ENCODE results near the gene NKIRAS2. TPM values are rescaled to one million over a fixed set of nuclear protein-coding genes. Genes with fewer than 3 reads are reported as not detected.

Gene NKIRAS2
- total and polyA plus RNA-seq, 2 of the 13 experiments (the other 11 are each of a cell fraction or from before 2014, with no cell fraction given) = 27.9 to 42.0 TPM

DNA sequence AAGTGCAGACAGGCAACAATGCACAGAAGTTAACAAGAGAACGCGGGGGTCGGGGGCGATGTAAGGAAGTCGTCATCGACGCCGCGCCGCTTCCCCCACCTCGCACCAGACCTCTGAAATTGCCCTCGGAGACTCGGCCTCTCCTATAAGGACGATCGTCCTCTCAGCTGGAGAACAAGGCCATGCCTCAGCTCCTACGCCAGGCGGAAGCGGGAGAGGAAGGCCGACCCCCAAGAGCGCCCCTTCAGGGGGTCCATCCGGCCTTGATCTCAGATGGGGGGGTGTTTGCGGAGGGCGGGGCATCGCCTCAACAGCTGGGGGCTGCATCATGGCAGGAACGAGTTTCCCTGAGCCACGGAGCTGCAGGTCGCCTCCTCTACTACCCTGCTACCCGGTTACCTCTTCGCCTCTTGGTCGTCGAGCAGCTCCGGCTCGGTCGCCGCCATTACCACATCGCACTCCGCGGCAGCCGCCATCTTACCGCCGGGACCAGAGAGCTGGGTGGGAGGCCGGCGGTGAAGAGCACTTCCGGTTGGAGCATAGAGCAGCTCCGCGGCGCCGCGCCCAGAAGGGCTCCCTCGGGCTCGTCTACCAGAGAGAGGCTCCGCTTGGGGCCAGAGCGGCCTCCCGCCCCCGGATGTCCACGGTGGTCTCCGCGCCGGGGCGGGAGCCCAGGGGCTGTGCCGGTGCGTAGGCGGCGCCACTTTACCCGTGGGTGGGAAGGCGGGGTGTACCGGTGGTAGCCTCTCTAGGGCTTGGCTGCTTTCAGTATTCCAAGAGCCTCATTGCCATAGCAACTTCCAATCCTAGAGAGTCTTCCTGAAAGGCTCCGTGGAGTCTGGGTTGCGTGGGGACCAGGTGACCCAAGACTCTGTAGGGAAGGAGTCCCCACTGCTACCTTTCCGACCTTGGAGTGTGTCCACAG lies 2.7 kb upstream of the NKIRAS2 start, which contains the start of gene DNAJC7 (continued):
- TF ChIP-seq, protein P1, sequence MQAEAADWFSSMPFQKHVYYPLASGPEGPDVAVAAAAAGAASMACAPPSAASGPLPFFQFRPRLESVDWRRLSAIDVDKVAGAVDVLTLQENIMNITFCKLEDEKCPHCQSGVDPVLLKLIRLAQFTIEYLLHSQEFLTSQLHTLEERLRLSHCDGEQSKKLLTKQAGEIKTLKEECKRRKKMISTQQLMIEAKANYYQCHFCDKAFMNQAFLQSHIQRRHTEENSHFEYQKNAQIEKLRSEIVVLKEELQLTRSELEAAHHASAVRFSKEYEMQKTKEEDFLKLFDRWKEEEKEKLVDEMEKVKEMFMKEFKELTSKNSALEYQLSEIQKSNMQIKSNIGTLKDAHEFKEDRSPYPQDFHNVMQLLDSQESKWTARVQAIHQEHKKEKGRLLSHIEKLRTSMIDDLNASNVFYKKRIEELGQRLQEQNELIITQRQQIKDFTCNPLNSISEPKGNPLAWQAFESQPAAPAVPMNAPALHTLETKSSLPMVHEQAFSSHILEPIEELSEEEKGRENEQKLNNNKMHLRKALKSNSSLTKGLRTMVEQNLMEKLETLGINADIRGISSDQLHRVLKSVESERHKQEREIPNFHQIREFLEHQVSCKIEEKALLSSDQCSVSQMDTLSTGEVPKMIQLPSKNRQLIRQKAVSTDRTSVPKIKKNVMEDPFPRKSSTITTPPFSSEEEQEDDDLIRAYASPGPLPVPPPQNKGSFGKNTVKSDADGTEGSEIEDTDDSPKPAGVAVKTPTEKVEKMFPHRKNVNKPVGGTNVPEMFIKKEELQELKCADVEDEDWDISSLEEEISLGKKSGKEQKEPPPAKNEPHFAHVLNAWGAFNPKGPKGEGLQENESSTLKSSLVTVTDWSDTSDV (CRISPR knock-in tag; IDR thresholded peaks at IDR 0.05) = peak; percentile 97
- TF ChIP-seq KLF6 (CRISPR knock-in tag; IDR thresholded peaks at IDR 0.05) = peak; percentile 98
- TF ChIP-seq, protein P2, sequence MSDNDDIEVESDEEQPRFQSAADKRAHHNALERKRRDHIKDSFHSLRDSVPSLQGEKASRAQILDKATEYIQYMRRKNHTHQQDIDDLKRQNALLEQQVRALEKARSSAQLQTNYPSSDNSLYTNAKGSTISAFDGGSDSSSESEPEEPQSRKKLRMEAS (IDR thresholded peaks at IDR 0.05) = peak; percentile 82
- peak; percentile 76; the same call in 1 of the 2 replicates for TF ChIP-seq TSC22D2 (CRISPR knock-in tag; IDR thresholded peaks at IDR 0.05; ENCODE audit: borderline replicate concordance)
- TF ChIP-seq ZFYVE20 (CRISPR knock-in tag; IDR thresholded peaks at IDR 0.05; ENCODE audit: borderline replicate concordance, low read depth) = no peak
- peak; percentile 95 for TF ChIP-seq MED8 (CRISPR knock-in tag; IDR thresholded peaks at IDR 0.05; ENCODE audit: insufficient replicate concordance)
- TF ChIP-seq, protein P3, sequence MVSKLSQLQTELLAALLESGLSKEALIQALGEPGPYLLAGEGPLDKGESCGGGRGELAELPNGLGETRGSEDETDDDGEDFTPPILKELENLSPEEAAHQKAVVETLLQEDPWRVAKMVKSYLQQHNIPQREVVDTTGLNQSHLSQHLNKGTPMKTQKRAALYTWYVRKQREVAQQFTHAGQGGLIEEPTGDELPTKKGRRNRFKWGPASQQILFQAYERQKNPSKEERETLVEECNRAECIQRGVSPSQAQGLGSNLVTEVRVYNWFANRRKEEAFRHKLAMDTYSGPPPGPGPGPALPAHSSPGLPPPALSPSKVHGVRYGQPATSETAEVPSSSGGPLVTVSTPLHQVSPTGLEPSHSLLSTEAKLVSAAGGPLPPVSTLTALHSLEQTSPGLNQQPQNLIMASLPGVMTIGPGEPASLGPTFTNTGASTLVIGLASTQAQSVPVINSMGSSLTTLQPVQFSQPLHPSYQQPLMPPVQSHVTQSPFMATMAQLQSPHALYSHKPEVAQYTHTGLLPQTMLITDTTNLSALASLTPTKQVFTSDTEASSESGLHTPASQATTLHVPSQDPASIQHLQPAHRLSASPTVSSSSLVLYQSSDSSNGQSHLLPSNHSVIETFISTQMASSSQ (IDR thresholded peaks at IDR 0.05; ENCODE audit: low read depth) = no peak
- TF ChIP-seq, protein P3 (CRISPR knock-in tag; IDR thresholded peaks at IDR 0.05; ENCODE audit: borderline replicate concordance) = peak; percentile 75; the same call in 1 of the 2 replicates
- peak; percentile 79 for TF ChIP-seq RXRA (CRISPR knock-in tag; IDR thresholded peaks at IDR 0.05)
- TF ChIP-seq, protein P4, sequence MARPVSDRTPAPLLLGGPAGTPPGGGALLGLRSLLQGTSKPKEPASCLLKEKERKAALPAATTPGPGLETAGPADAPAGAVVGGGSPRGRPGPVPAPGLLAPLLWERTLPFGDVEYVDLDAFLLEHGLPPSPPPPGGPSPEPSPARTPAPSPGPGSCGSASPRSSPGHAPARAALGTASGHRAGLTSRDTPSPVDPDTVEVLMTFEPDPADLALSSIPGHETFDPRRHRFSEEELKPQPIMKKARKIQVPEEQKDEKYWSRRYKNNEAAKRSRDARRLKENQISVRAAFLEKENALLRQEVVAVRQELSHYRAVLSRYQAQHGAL (CRISPR knock-in tag; IDR thresholded peaks at IDR 0.05; ENCODE audit: not compliant biosample characterization) = peak; percentile 83
- peak; percentile 76; the same call in 1 of the 2 replicates for TF ChIP-seq ARHGAP35 (CRISPR knock-in tag; IDR thresholded peaks at IDR 0.05; ENCODE audit: borderline replicate concordance)
- no peak for TF ChIP-seq ZNF274 (CRISPR knock-in tag; IDR thresholded peaks at IDR 0.05)
- peak; percentile 100 for TF ChIP-seq HOXA3 (CRISPR knock-in tag; IDR thresholded peaks at IDR 0.05)
- TF ChIP-seq HNRNPL (IDR thresholded peaks at IDR 0.05; ENCODE audit: low read depth, low read length) = 0 out of 2 replicates have a peak, but pooled peaks have one; percentile 25
- TF ChIP-seq NFRKB (IDR thresholded peaks at IDR 0.05) = peak; percentile 81
- no peak for TF ChIP-seq MAFF (IDR thresholded peaks at IDR 0.05; ENCODE audit: low read depth, low read length)
- TF ChIP-seq ZSCAN21 (CRISPR knock-in tag; IDR thresholded peaks at IDR 0.05; ENCODE audit: borderline replicate concordance) = peak; percentile 33; the same call in 1 of the 2 replicates
- TF ChIP-seq ZNF703 (CRISPR knock-in tag; IDR thresholded peaks at IDR 0.05; ENCODE audit: borderline replicate concordance) = no peak
- TF ChIP-seq ZSCAN31 (CRISPR knock-in tag; IDR thresholded peaks at IDR 0.05; ENCODE audit: low read depth) = peak; percentile 66; the same call in 1 of the 2 replicates
- TF ChIP-seq CREB1 (IDR thresholded peaks at IDR 0.05) = no peak
- TF ChIP-seq CREB1 (CRISPR knock-in tag; IDR thresholded peaks at IDR 0.05) = no peak
- no peak for TF ChIP-seq FOXM1 (CRISPR knock-in tag; IDR thresholded peaks at IDR 0.05)

All from HepG2 (cell line).